Nephron (organoid): ENCODE data around the gene CYBB.

Source experiments
- H3K27ac Mint-ChIP-seq, 3 experiments: 2 replicates each; pipeline ENCODE4 v1.8.0; 2020; ENCODE audit warnings: mixed read lengths in 3 of 3, mild to moderate bottlenecking in 2 of 3, moderate library complexity in 1 of 3
- H3K27me3 Mint-ChIP-seq: 2 replicates; pipeline ENCODE4 v1.8.0; 2021; ENCODE audit warnings: low read depth, mild to moderate bottlenecking, moderate library complexity, mixed read lengths
- H3K36me3 Mint-ChIP-seq: 2 replicates; pipeline ENCODE4 v1.8.0; 2020; ENCODE audit warnings: low read depth, mixed read lengths
- H3K4me1 Mint-ChIP-seq: 2 replicates; pipeline ENCODE4 v1.8.0; 2020; ENCODE audit warnings: mixed read lengths
- H3K4me3 Mint-ChIP-seq, 3 experiments: 2 replicates each; pipeline ENCODE4 v1.8.0; 2020; ENCODE audit warnings: mild to moderate bottlenecking in 3 of 3, mixed read lengths in 3 of 3, moderate library complexity in 2 of 3
- H3K9me3 Mint-ChIP-seq: 2 replicates; pipeline ENCODE4 v1.8.0; 2020; ENCODE audit warnings: mixed read lengths
- CTCF ChIP-seq, 3 experiments: fragments of 200-600 bp; sonication (generic); IDR thresholded peaks; one replicate each; pipeline ENCODE4 v1.5.0; 2021; ENCODE audit warnings: antibody characterized with exemption in 3 of 3; ENCODE audit not compliant: unreplicated experiment in 3 of 3

The CYBB gene

GRCh38 chrX:37752936-37753335 is 26.9 kb upstream of the CYBB start:
- H3K27ac Mint-ChIP-seq: no peak overlapping the region
- H3K4me1 Mint-ChIP-seq: no peaks in the 10 kb centered on the region
- H3K27me3 Mint-ChIP-seq: no peaks in the 10 kb centered on the region
- no peak overlapping the region for H3K4me3 Mint-ChIP-seq
- no peaks in the 10 kb centered on the region for H3K36me3 Mint-ChIP-seq
- TF ChIP-seq CTCF (IDR thresholded peaks at IDR 0.05; ENCODE audit: unreplicated experiment in 3 of 3): no peak
- H3K9me3 Mint-ChIP-seq: peaks cover 3% of the 10 kb centered on the region

DNA sequence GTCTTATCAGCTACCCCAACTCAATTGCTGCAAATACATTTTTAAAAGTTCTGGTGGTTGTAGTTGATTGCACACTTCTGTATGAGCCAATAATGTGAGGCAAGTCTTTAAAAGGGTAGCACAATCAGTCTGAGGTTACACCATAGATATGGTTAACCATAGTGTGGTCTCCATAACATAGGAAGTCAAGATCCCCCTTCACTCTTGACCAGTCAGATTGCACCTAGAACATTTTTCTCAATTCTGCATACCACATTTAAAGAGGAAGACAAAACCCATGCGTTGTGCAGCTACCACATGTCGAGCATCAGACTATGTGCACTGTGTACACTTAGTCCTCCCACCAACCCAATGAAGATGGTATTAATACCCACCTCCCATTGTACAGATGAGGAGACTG is 26.5 kb upstream of the CYBB start:
- H3K4me3 Mint-ChIP-seq: no peak overlapping the region
- H3K9me3 Mint-ChIP-seq: peaks cover 3% of the 10 kb centered on the region
- TF ChIP-seq CTCF (IDR thresholded peaks at IDR 0.05; ENCODE audit: unreplicated experiment in 3 of 3): no peak
- H3K27me3 Mint-ChIP-seq: no peaks in the 10 kb centered on the region
- no peak overlapping the region for H3K27ac Mint-ChIP-seq
- no peaks in the 10 kb centered on the region for H3K36me3 Mint-ChIP-seq
- no peaks in the 10 kb centered on the region for H3K4me1 Mint-ChIP-seq

- no peak for TF ChIP-seq CTCF (IDR thresholded peaks at IDR 0.05; ENCODE audit: unreplicated experiment in 3 of 3)
- Mint-ChIP-seq H3K27ac (no peak overlapping the region), H3K27me3 (no peaks in the 10 kb centered on the region), H3K4me3 (no peak overlapping the region), H3K4me1 (no peaks in the 10 kb centered on the region), H3K9me3 (peaks cover 3% of the 10 kb centered on the region), H3K36me3 (no peaks in the 10 kb centered on the region)
These were observed 25.3 kb upstream of the CYBB start for GRCh38 chrX:37754516-37754915.

DNA sequence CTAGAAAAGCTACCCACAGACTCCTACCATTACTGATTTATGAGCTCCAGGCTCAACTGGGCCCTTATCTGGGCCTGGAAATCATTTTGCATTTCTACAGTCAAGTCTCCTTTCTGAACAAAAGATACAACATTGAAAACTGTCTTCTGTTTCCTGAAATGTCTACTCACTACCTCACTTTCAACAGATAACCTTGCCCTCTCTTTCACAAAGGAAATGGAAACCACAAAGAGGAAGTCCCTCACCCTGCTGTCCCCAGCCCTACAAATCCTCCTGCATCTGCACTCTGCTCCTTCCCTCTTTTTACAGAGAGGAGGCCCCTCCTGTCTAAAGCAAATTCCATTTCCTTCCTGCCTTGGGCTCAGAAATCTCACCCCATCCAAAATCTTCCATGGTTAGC is 24.8 kb upstream of the CYBB start:
- Mint-ChIP-seq H3K4me3 (no peak overlapping the region), H3K4me1 (no peaks in the 10 kb centered on the region), H3K27me3 (no peaks in the 10 kb centered on the region), H3K9me3 (peaks cover 3% of the 10 kb centered on the region), H3K36me3 (no peaks in the 10 kb centered on the region), H3K27ac (no peak overlapping the region)
- no peak for TF ChIP-seq CTCF (IDR thresholded peaks at IDR 0.05; ENCODE audit: unreplicated experiment in 3 of 3)

- Mint-ChIP-seq H3K4me3 (no peak overlapping the region), H3K36me3 (no peaks in the 10 kb centered on the region), H3K27me3 (no peaks in the 10 kb centered on the region), H3K9me3 (peaks cover 3% of the 10 kb centered on the region), H3K4me1 (no peaks in the 10 kb centered on the region), H3K27ac (no peak overlapping the region)
- no peak for TF ChIP-seq CTCF (IDR thresholded peaks at IDR 0.05; ENCODE audit: unreplicated experiment in 3 of 3)
These were observed 22.8 kb upstream of the CYBB start for GRCh38 chrX:37757082-37757481.

DNA sequence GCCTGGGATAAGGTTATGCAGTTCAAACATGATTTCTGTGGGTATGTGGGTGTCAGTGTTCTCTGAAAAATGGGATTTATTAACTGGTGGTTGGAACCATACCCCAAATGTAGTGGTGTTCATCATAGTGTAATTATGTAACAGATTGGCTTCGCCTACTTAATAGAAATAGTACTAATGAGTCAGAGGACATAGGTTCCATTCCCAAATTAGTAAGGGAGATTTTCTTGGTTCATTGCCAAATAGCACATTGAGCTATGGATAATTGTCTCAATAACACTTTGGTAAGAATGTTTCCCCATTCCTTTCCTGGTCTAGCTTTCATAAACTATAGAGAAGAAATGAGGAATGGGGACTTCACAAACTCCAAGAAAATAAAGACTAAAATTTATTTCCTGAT is 20.5 kb upstream of the CYBB start:
- H3K9me3 Mint-ChIP-seq: no peaks in the 10 kb centered on the region
- H3K27ac Mint-ChIP-seq: no peak overlapping the region
- no peaks in the 10 kb centered on the region for H3K27me3 Mint-ChIP-seq
- TF ChIP-seq CTCF (IDR thresholded peaks at IDR 0.05; ENCODE audit: unreplicated experiment in 3 of 3): no peak
- no peaks in the 10 kb centered on the region for H3K36me3 Mint-ChIP-seq
- no peak overlapping the region for H3K4me3 Mint-ChIP-seq
- no peaks in the 10 kb centered on the region for H3K4me1 Mint-ChIP-seq
